K562 (cell line): ENCODE data around the gene POLRMT. TPM values are rescaled to one million over a fixed set of nuclear protein-coding genes. Genes with fewer than 3 reads are reported as not detected.
A peak's percentile ranks its signal among the peaks of the same experiment; 100 is the strongest.

Experiments
- MBD2 ChIP-seq: sonication (generic); IDR thresholded peaks from 2 replicates; pipeline ENCODE4 v1.6.1; 2016; ENCODE audit warnings: low read depth, borderline replicate concordance
- POLR3G ChIP-seq: IDR thresholded peaks from 2 replicates; pipeline ENCODE4 v1.6.1; 2011; ENCODE audit not compliant: insufficient read length, insufficient replicate concordance; ENCODE audit errors: extremely low read depth
- THRAP3 ChIP-seq: fragments of 450-650 bp; IDR thresholded peaks from 2 replicates; pipeline ENCODE4 v1.6.1; 2016; ENCODE audit warnings: mild to moderate bottlenecking, inconsistent platforms, borderline replicate concordance
- U2AF1 ChIP-seq: fragments of 200-400 bp; formaldehyde crosslinking; optimal IDR thresholded peaks from 2 replicates; pipeline ENCODE3; 2017; ENCODE audit warnings: mild to moderate bottlenecking, low read depth, low read length, moderate library complexity
- ZBTB40 ChIP-seq, 2 experiments: fragments of 450-650 bp in 1 of 2; sonication (generic) in 1 of 2; formaldehyde crosslinking in 1 of 2; IDR thresholded peaks; 2 replicates each; pipeline versions ENCODE4 v1.7.1 to v1.9.0; 2016 to 2022; ENCODE audit warnings: inconsistent platforms in 1 of 2, mild to moderate bottlenecking in 1 of 2, missing genetic modification reagents in 1 of 2
- ZNF311 ChIP-seq: fragments of 250-450 bp; sonication (Bioruptor Pico); IDR thresholded peaks from 2 replicates; pipeline ENCODE4 v1.4.0; 2020; ENCODE audit warnings: mild to moderate bottlenecking, moderate library complexity
- ZNF395 ChIP-seq: fragments of 200-800 bp; sonication (Bioruptor generic); IDR thresholded peaks from 2 replicates; pipeline ENCODE4 v1.6.1; 2017; ENCODE audit warnings: missing genetic modification characterization, missing compliant biosample characterization
- ZNF699 ChIP-seq: fragments of 250-450 bp; sonication (Bioruptor Pico); IDR thresholded peaks from 2 replicates; pipeline ENCODE4 v1.8.0; 2021; ENCODE audit warnings: mild to moderate bottlenecking, moderate library complexity; ENCODE audit not compliant: insufficient replicate concordance
- polyA plus RNA-seq, 8 experiments: library from polyadenylated mRNA; depleted of rRNA in 4 of 8; stranded (reverse) in 5 of 8; unstranded in 3 of 8; fragments of >200 nt; fragmentation: Nextera tagmentation in 2 of 8; fragmentation: Illumina TruSeq in 1 of 8; extraction: Ambion mirVana in 2 of 8; extraction: Trizol in 1 of 8; gene quantifications; 2 replicates each; pipeline versions ENCODE4 v1.2.1 to v1.2.3, GENCODE V29; 2011 to 2014; ENCODE audit warnings: inconsistent platforms in 1 of 8, missing spikeins in 1 of 8
- total RNA-seq, 7 experiments: library from RNA; depleted of rRNA in 6 of 7; stranded (reverse); fragments of >200 nt in 6 of 7; fragmentation: Illumina TruSeq in 2 of 7; extraction: Trizol in 2 of 7; gene quantifications; 2 replicates each; pipeline versions ENCODE4 v1.2.1 to v1.2.3, GENCODE V29; 2011 to 2021; ENCODE audit warnings: low replicate concordance in 1 of 7

POLRMT gene
- total and polyA plus RNA-seq, 9 of the 15 experiments (the other 6 are each of a cell fraction or from before 2014, with no cell fraction given): 30.3 to 144 (median 68.0) TPM

GRCh38 chr19:662962-663681, 29.8 kb upstream of the POLRMT start, which contains the start of gene RNF126 (continued):
- TF ChIP-seq ZBTB40 (IDR thresholded peaks at IDR 0.05) (0 out of 2 replicates have a peak, but pooled peaks have one; percentile 15), ZBTB40 (CRISPR knock-in tag; IDR thresholded peaks at IDR 0.05) (no peak), ZNF311 (no peak), THRAP3 (no peak), ZNF395 (CRISPR knock-in tag) (0 out of 2 replicates have a peak, but pooled peaks have one; percentile 54), ZNF699 (CRISPR knock-in tag) (no peak), MBD2 (no peak), POLR3G (no peak), U2AF1 (no peak)
